Trophoblast cell (in vitro differentiated cells and primary cell): Measurements from ENCODE around the gene ALDH18A1.

Experiments used
- DNase-seq, 2 donors: peaks; one replicate each; pipeline ENCODE4 v3.0.0-alpha.2; 2016
- H2AFZ ChIP-seq: 2 replicates; pipeline ENCODE4 v1.6.1; 2013; ENCODE audit warnings: low read length, moderate library complexity, mild to moderate bottlenecking; ENCODE audit not compliant: insufficient read depth, poor library complexity
- H2AK5ac ChIP-seq: 2 replicates; pipeline ENCODE4 v1.6.1; 2013; ENCODE audit warnings: mild to moderate bottlenecking, low read length
- H2BK120ac ChIP-seq: 2 replicates; pipeline ENCODE4 v1.6.1; 2013; ENCODE audit warnings: low read length, mild to moderate bottlenecking, moderate library complexity; ENCODE audit not compliant: insufficient read depth, poor library complexity
- H2BK12ac ChIP-seq: 2 replicates; pipeline ENCODE4 v1.6.1; 2013; ENCODE audit warnings: mild to moderate bottlenecking, low read length, moderate library complexity
- H2BK5ac ChIP-seq: 2 replicates; pipeline ENCODE4 v1.6.1; 2013; ENCODE audit warnings: low read length, low read depth, moderate library complexity, mild to moderate bottlenecking; ENCODE audit not compliant: poor library complexity
- H3K14ac ChIP-seq: 2 replicates; pipeline ENCODE4 v1.6.1; 2013; ENCODE audit warnings: mild to moderate bottlenecking, low read length
- H3K18ac ChIP-seq: 2 replicates; pipeline ENCODE4 v1.6.1; 2013; ENCODE audit warnings: mild to moderate bottlenecking, low read length
- H3K23ac ChIP-seq: 2 replicates; pipeline ENCODE4 v1.6.1; 2013; ENCODE audit warnings: low read length
- H3K27ac ChIP-seq: 2 replicates; pipeline ENCODE4 v1.5.1; 2013; ENCODE audit warnings: low read depth, mild to moderate bottlenecking, inconsistent platforms, low read length, moderate library complexity
- H3K27me3 ChIP-seq: 2 replicates; pipeline ENCODE4 v1.6.1; 2013; ENCODE audit warnings: inconsistent platforms, mild to moderate bottlenecking, low read length, moderate library complexity; ENCODE audit not compliant: insufficient read depth
- H3K36me3 ChIP-seq, 2 experiments: 1 replicate in 1 of 2; 2 replicates in 1 of 2; pipeline ENCODE4 v1.6.1; 2013; ENCODE audit warnings: low read length in 2 of 2, mild to moderate bottlenecking in 2 of 2, moderate library complexity in 1 of 2; ENCODE audit not compliant: insufficient read depth in 2 of 2, control insufficient read depth in 1 of 2
- H3K4ac ChIP-seq: 2 replicates; pipeline ENCODE4 v1.6.1; 2013; ENCODE audit warnings: low read depth, mild to moderate bottlenecking, low read length, moderate library complexity
- H3K4me1 ChIP-seq, 2 experiments: 1 replicate in 1 of 2; 2 replicates in 1 of 2; pipeline ENCODE4 v1.6.1; 2013; ENCODE audit warnings: low read length in 2 of 2, mild to moderate bottlenecking in 2 of 2, moderate library complexity in 1 of 2; ENCODE audit not compliant: insufficient read depth in 2 of 2, control insufficient read depth in 1 of 2
- H3K4me2 ChIP-seq: 2 replicates; pipeline ENCODE4 v1.6.1; 2013; ENCODE audit warnings: inconsistent platforms, mild to moderate bottlenecking, low read length, moderate library complexity
- H3K4me3 ChIP-seq: 2 replicates; pipeline ENCODE4 v1.5.1; 2013; ENCODE audit warnings: mild to moderate bottlenecking, low read depth, low read length, inconsistent platforms
- H3K79me1 ChIP-seq: one replicate; pipeline ENCODE4 v1.6.1; 2013; ENCODE audit warnings: low read length
- H3K79me2 ChIP-seq: 2 replicates; pipeline ENCODE4 v1.6.1; 2013; ENCODE audit warnings: low read length, mild to moderate bottlenecking; ENCODE audit not compliant: control insufficient read depth, insufficient read depth, poor library complexity
- H3K9ac ChIP-seq: 2 replicates; pipeline ENCODE4 v1.6.1; 2013; ENCODE audit warnings: mild to moderate bottlenecking, low read length
- H3K9me3 ChIP-seq: 2 replicates; pipeline ENCODE4 v1.6.1; 2013; ENCODE audit warnings: low read depth, mild to moderate bottlenecking, control low read depth, inconsistent platforms, low read length; ENCODE audit not compliant: insufficient read depth
- H4K12ac ChIP-seq: 2 replicates; pipeline ENCODE4 v1.6.1; 2013; ENCODE audit warnings: low read depth, mild to moderate bottlenecking, low read length, moderate library complexity
- H4K8ac ChIP-seq: 2 replicates; pipeline ENCODE4 v1.6.1; 2013; ENCODE audit warnings: low read depth, mild to moderate bottlenecking, low read length, moderate library complexity
- H4K91ac ChIP-seq: one replicate; pipeline ENCODE4 v1.6.1; 2013; ENCODE audit warnings: low read depth, mild to moderate bottlenecking, low read length, moderate library complexity
- WGBS: extraction: QIAGEN DNeasy Blood & Tissue Kit; methylation state at CpG from one replicate; pipeline ENCODE4 v1.1.7; 2013; ENCODE audit warnings: missing lambda C conversion rate; ENCODE audit not compliant: insufficient read length, insufficient coverage; ENCODE audit errors: extremely low coverage; 5-methylcytosine and 5-hydroxymethylcytosine counted together

The ALDH18A1 gene

GRCh38 chr10:95567903-95568630, 88.4 kb downstream of the ALDH18A1 start:
- Histone ChIP-seq H3K4me1 (peaks cover 0 to 3% of the 10 kb centered on the region in 2 experiments), H3K23ac (no peak overlapping the region), H3K14ac (no peak overlapping the region), H2BK120ac (no peak overlapping the region), H3K79me2 (peaks cover 2% of the 10 kb centered on the region), H2AK5ac (no peak overlapping the region), H3K27ac (no peak overlapping the region), H3K36me3 (no peaks in the 10 kb centered on the region), H2AFZ (no peak overlapping the region), H2BK5ac (no peak overlapping the region), H3K4me3 (no peak overlapping the region), H4K91ac (no peak overlapping the region), H3K9ac (no peak overlapping the region), H3K4ac (no peak overlapping the region), H4K12ac (no peak overlapping the region), H3K27me3 (no peaks in the 10 kb centered on the region), H4K8ac (no peak overlapping the region), H3K9me3 (no peaks in the 10 kb centered on the region), H3K4me2 (no peak overlapping the region), H2BK12ac (no peak overlapping the region), H3K79me1 (peaks cover 3% of the 10 kb centered on the region), H3K18ac (no peak overlapping the region)
- DNase-seq = no peak
- WGBS = no CpG with 5 or more reads among the region's 5 CpGs

GRCh38 chr10:95566136-95566535, 90.4 kb downstream of the ALDH18A1 start:
- no peak overlapping the region for H3K14ac ChIP-seq
- no CpG with 5 or more reads among the region's 6 CpGs for WGBS

DNA sequence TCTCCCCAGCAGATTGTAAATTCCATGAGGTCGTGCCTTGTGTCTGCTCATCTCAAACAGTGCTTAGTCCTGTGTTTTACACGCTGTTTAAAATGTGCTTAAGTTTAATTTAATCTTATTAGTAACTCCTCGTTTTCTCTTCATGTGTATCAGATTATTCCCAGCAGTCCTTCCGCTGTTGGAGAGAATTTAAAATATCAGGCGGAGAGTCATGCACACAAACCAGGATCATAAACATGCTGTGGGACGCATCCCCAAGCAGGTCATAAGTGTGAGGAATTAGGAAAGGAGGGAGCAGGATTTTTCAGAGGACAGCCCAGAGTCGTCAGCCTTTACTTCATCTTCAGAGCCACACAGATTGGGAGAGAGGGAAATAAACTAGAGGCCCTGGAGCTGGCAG, 91.2 kb downstream of the ALDH18A1 start:
- no peak overlapping the region for H4K12ac ChIP-seq
- H2AFZ ChIP-seq = no peak overlapping the region
- H3K27ac ChIP-seq = no peak overlapping the region
- H2BK5ac ChIP-seq = no peak overlapping the region
- no peak overlapping the region for H3K18ac ChIP-seq
- H2BK12ac ChIP-seq = no peak overlapping the region
- peaks cover 6 to 9% of the 10 kb centered on the region in 2 experiments for H3K4me1 ChIP-seq
- peak overlapping the region; percentile 32 for H4K91ac ChIP-seq
- H3K9ac ChIP-seq = no peak overlapping the region
- H3K79me2 ChIP-seq = peaks cover 2% of the 10 kb centered on the region
- no peak overlapping the region for H3K23ac ChIP-seq
- no peak overlapping the region for H3K4me2 ChIP-seq
- no peak overlapping the region for H2AK5ac ChIP-seq
- H2BK120ac ChIP-seq = no peak overlapping the region
- no peaks in the 10 kb centered on the region for H3K36me3 ChIP-seq
- peaks cover 7% of the 10 kb centered on the region for H3K79me1 ChIP-seq
- no peak overlapping the region for H3K14ac ChIP-seq
- no peaks in the 10 kb centered on the region for H3K9me3 ChIP-seq
- H4K8ac ChIP-seq = no peak overlapping the region
- DNase-seq = no peak
- no peak overlapping the region for H3K4me3 ChIP-seq
- H3K4ac ChIP-seq = no peak overlapping the region
- H3K27me3 ChIP-seq = peaks cover 3% of the 10 kb centered on the region
- WGBS = no CpG with 5 or more reads among the region's 7 CpGs

More at GRCh38 chr10:95566136-95566535, 90.4 kb downstream of the ALDH18A1 start:
- Histone ChIP-seq H2AK5ac (no peak overlapping the region), H4K8ac (no peak overlapping the region), H3K23ac (no peak overlapping the region), H3K27ac (no peak overlapping the region), H3K18ac (no peak overlapping the region), H2BK120ac (no peak overlapping the region), H3K36me3 (no peaks in the 10 kb centered on the region), H3K4me3 (no peak overlapping the region), H2BK12ac (no peak overlapping the region), H3K9ac (no peak overlapping the region), H2BK5ac (no peak overlapping the region), H3K4ac (no peak overlapping the region), H2AFZ (no peak overlapping the region), H3K9me3 (no peaks in the 10 kb centered on the region), H3K4me1 (peaks cover 0 to 3% of the 10 kb centered on the region in 2 experiments), H4K12ac (no peak overlapping the region), H3K79me1 (peaks cover 6% of the 10 kb centered on the region), H3K27me3 (no peaks in the 10 kb centered on the region), H3K4me2 (no peak overlapping the region), H3K79me2 (peaks cover 2% of the 10 kb centered on the region), H4K91ac (no peak overlapping the region)
- DNase-seq = peak; percentile 72 to 91

- peaks cover 7% of the 10 kb centered on the region for H3K79me1 ChIP-seq
- WGBS = no CpG with 5 or more reads among the region's 7 CpGs
- no peak overlapping the region for H4K12ac ChIP-seq
- peaks cover 10% of the 10 kb centered on the region for H3K27me3 ChIP-seq
- no peak overlapping the region for H3K23ac ChIP-seq
- H2BK12ac ChIP-seq = no peak overlapping the region
- no peaks in the 10 kb centered on the region for H3K9me3 ChIP-seq
- no peak overlapping the region for H2AK5ac ChIP-seq
- no peak overlapping the region for H3K14ac ChIP-seq
- peak overlapping the region; percentile 28 for H4K91ac ChIP-seq
- no peak overlapping the region for H3K9ac ChIP-seq
- H2BK5ac ChIP-seq = peak overlapping the region; percentile 11
- no peak overlapping the region for H3K4me3 ChIP-seq
- H3K79me2 ChIP-seq = peaks cover 2% of the 10 kb centered on the region
- H2AFZ ChIP-seq = no peak overlapping the region
- peak; percentile 77 to 92 for DNase-seq
- H3K36me3 ChIP-seq = no peaks in the 10 kb centered on the region
- peak overlapping the region; percentile 22 for H3K27ac ChIP-seq
- no peak overlapping the region for H3K4ac ChIP-seq
- H3K18ac ChIP-seq = no peak overlapping the region
- H3K4me1 ChIP-seq = peaks cover 10 to 17% of the 10 kb centered on the region in 2 experiments
- H3K4me2 ChIP-seq = no peak overlapping the region
- H2BK120ac ChIP-seq = no peak overlapping the region
- H4K8ac ChIP-seq = peak overlapping the region; percentile 57
These were observed 92.2 kb downstream of the ALDH18A1 start for GRCh38 chr10:95564291-95564690.
